B cell (primary cell): ENCODE measurements around the gene OTX2. TPM values are rescaled to one million over a fixed set of nuclear protein-coding genes. Genes with fewer than 3 reads are reported as not detected.

ENCODE experiments used
- ATAC-seq: fragments of 200-7000 bp; cut with Tn5 transposase; one replicate; pipeline ENCODE4 v1.10.0; 2021; ENCODE audit warnings: low read depth, mild to moderate bottlenecking, moderate number of reproducible peaks, moderate library complexity
- CTCF ChIA-PET: fragments of 350-600 bp; sonication (Branson Sonifier 250); formaldehyde crosslinking; loops from one replicate; lab custom pipeline; 2021; ENCODE audit warnings: antibody characterized with exemption, inconsistent platforms; lab: Charles Lee
- POLR2A ChIA-PET: fragments of 350-600 bp; sonication (Branson Sonifier 250); formaldehyde crosslinking; loops from one replicate; lab custom pipeline; 2021; ENCODE audit warnings: antibody characterized with exemption; lab: Charles Lee
- DNase-seq: peaks from one replicate; pipeline ENCODE4 v3.0.0; 2013
- H2AFZ ChIP-seq: 2 replicates; pipeline ENCODE4 v1.6.1; 2012; ENCODE audit warnings: mild to moderate bottlenecking, low read depth, low read length; ENCODE audit not compliant: insufficient read depth, poor library complexity, severe bottlenecking
- H3K27ac ChIP-seq, 2 donors: 1 replicate in 1 of 2; 2 replicates in 1 of 2; pipeline ENCODE4 v1.5.1; 2012 to 2013; ENCODE audit warnings: low read length in 2 of 2, mild to moderate bottlenecking in 2 of 2, moderate library complexity in 1 of 2
- H3K27me3 ChIP-seq, 4 experiments: fragments of 200-600 bp in 1 of 4; sonication (generic) in 1 of 4; replicated peaks in 1 of 4; 1 replicate in 2 of 4; 2 replicates in 2 of 4; pipeline versions ENCODE4 v1.6.1 to v1.7.0; 2013 to 2016; ENCODE audit warnings: low read length in 3 of 4, mild to moderate bottlenecking in 2 of 4, mixed read lengths in 1 of 4, moderate library complexity in 1 of 4; ENCODE audit not compliant: insufficient read depth in 4 of 4, control insufficient read depth in 3 of 4; ENCODE audit errors: control extremely low read depth in 1 of 4
- H3K36me3 ChIP-seq, 2 experiments: replicated peaks in 1 of 2; 1 replicate in 1 of 2; 2 replicates in 1 of 2; pipeline versions ENCODE4 v1.6.1 to v1.7.1; 2013; ENCODE audit warnings: low read length in 1 of 2; ENCODE audit not compliant: insufficient read depth in 2 of 2, control insufficient read depth in 1 of 2; ENCODE audit errors: control extremely low read depth in 1 of 2, extremely low read depth in 1 of 2
- H3K4me1 ChIP-seq, 2 donors: fragments of 200-600 bp in 1 of 2; sonication (generic) in 1 of 2; 1 replicate in 1 of 2; 2 replicates in 1 of 2; pipeline versions ENCODE4 v1.5.1 to v1.6.1; 2013 to 2017; ENCODE audit warnings: low read length in 2 of 2; ENCODE audit not compliant: control insufficient read depth in 2 of 2, insufficient read depth in 2 of 2
- H3K4me2 ChIP-seq: replicated peaks from 2 replicates; pipeline ENCODE3; 2012; ENCODE audit warnings: mild to moderate bottlenecking, low read depth, low read length; ENCODE audit not compliant: poor library complexity, severe bottlenecking
- H3K4me3 ChIP-seq, 5 experiments: fragments of 200-600 bp in 1 of 5; sonication (generic) in 1 of 5; 1 replicate in 3 of 5; 2 replicates in 2 of 5; pipeline versions ENCODE4 v1.5.1 to v1.7.0; 2011 to 2016; ENCODE audit warnings: low read length in 4 of 5, mild to moderate bottlenecking in 4 of 5, low read depth in 2 of 5, control low read depth in 1 of 5, moderate library complexity in 1 of 5; ENCODE audit not compliant: insufficient read depth in 1 of 5; ENCODE audit errors: control extremely low read depth in 1 of 5, extremely low read depth in 1 of 5
- H3K79me2 ChIP-seq: fragments of 200-600 bp; sonication (generic); one replicate; pipeline ENCODE4 v1.6.0; 2016; ENCODE audit warnings: low read length; ENCODE audit not compliant: control insufficient read depth, insufficient read depth
- H3K9ac ChIP-seq: fragments of 200-600 bp; sonication (generic); 2 replicates; pipeline ENCODE4 v1.6.1; 2017; ENCODE audit warnings: mild to moderate bottlenecking, low read length, moderate library complexity
- H3K9me3 ChIP-seq, 3 donors: one replicate each; pipeline versions ENCODE4 v1.6.1 to v1.7.1; 2013; ENCODE audit warnings: low read length in 2 of 3; ENCODE audit not compliant: control insufficient read depth in 2 of 3, insufficient read depth in 1 of 3; ENCODE audit errors: control extremely low read depth in 1 of 3
- H4K20me1 ChIP-seq: 2 replicates; pipeline ENCODE4 v1.6.0; 2012; ENCODE audit warnings: mild to moderate bottlenecking, low read length; ENCODE audit not compliant: insufficient read depth, control insufficient read depth, poor library complexity, severe bottlenecking
- H3K27ac Mint-ChIP-seq: one replicate; pipeline ENCODE4 v1.8.0; 2021; ENCODE audit warnings: mixed read lengths
- H3K27me3 Mint-ChIP-seq: one replicate; pipeline ENCODE4 v1.8.0; 2021; ENCODE audit warnings: mixed read lengths
- H3K4me1 Mint-ChIP-seq: one replicate; pipeline ENCODE4 v1.8.0; 2021; ENCODE audit warnings: mixed read lengths
- H3K4me3 Mint-ChIP-seq: one replicate; pipeline ENCODE4 v1.8.0; 2021; ENCODE audit warnings: mixed read lengths
- H3K9me3 Mint-ChIP-seq: one replicate; pipeline ENCODE4 v1.8.0; 2022; ENCODE audit warnings: mixed read lengths; ENCODE audit not compliant: insufficient read depth
- EZH2 ChIP-seq: IDR thresholded peaks from 2 replicates; pipeline ENCODE4 v1.6.1; 2012; ENCODE audit warnings: borderline replicate concordance, low read depth, mild to moderate bottlenecking, moderate library complexity, low read length; ENCODE audit not compliant: insufficient read depth, poor library complexity, severe bottlenecking
- WGBS: methylation state at CpG from one replicate; pipeline ENCODE4 v1.1.5; 2013; ENCODE audit warnings: missing lambda C conversion rate; ENCODE audit not compliant: insufficient coverage; 5-methylcytosine and 5-hydroxymethylcytosine counted together
- intact Hi-C: fragments of 100-400 bp; cut with micrococcal nuclease; formaldehyde crosslinking; loops from one replicate; pipeline ENCODE4 v1.10.0; 2022
- polyA plus RNA-seq: library from polyadenylated mRNA; depleted of rRNA; stranded (reverse); fragments of >200 nt; gene quantifications from 2 replicates; pipeline ENCODE4 v1.2.3, GENCODE V29; 2012
- total RNA-seq, 2 donors: library from RNA; stranded (reverse); fragments of 120-200 nt in 1 of 2; gene quantifications; 1 replicate in 1 of 2; 2 replicates in 1 of 2; pipeline versions ENCODE4 v1.2.3 to v1.2.4, GENCODE V29; 2013 to 2022
- TF ChIP-seq, protein P1 (sequence below): fragments of 200-600 bp; IDR thresholded peaks from one replicate; pipeline ENCODE4 v1.8.0; 2022; ENCODE audit warnings: antibody characterized with exemption, mild to moderate bottlenecking

OTX2 gene
- total and polyA plus RNA-seq, 2 donors (not counting 1 experiment from before 2014, with no cell fraction given): not detected

DNA sequence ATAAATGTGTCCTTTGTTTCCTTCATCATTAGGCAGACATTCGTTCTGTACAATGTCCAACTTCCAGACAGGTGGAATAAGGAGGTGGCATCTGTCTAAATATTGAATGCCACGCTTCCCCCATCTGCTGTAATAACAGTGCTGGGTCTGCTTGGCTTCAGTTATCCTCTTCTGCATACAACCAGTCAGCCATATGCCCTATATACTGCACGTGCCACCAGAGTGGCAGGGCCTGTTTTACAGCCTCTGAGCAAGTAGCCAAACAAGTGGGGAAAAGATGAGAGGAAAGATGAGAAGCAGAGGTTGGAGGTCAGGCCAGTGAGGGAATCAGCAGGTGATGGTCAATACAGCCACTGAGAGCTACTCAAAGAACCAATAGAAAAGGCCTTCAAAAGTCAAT is 55.4 kb downstream of the OTX2 start:
- ChIA-PET CTCF (no interaction called here), POLR2A (no interaction called here)
- no peaks in the 10 kb centered on the region for H3K27me3 ChIP-seq
- no peak overlapping the region for H3K4me2 ChIP-seq
- H3K27me3 Mint-ChIP-seq: peaks cover 7% of the 10 kb centered on the region
- no peaks in the 10 kb centered on the region for H3K36me3 ChIP-seq
- no peak for DNase-seq
- no peak overlapping the region for H3K4me3 Mint-ChIP-seq
- no peak for ATAC-seq
- WGBS: 60% methylated on average over 1 of the region's 3 CpGs
- no peak overlapping the region for H3K27ac Mint-ChIP-seq
- no peak overlapping the region for H3K9ac ChIP-seq
- no peaks in the 10 kb centered on the region for H3K9me3 Mint-ChIP-seq
- H3K27ac ChIP-seq: no peak overlapping the region
- no peaks in the 10 kb centered on the region for H3K79me2 ChIP-seq
- TF ChIP-seq EZH2: no peak
- TF ChIP-seq, protein P1, sequence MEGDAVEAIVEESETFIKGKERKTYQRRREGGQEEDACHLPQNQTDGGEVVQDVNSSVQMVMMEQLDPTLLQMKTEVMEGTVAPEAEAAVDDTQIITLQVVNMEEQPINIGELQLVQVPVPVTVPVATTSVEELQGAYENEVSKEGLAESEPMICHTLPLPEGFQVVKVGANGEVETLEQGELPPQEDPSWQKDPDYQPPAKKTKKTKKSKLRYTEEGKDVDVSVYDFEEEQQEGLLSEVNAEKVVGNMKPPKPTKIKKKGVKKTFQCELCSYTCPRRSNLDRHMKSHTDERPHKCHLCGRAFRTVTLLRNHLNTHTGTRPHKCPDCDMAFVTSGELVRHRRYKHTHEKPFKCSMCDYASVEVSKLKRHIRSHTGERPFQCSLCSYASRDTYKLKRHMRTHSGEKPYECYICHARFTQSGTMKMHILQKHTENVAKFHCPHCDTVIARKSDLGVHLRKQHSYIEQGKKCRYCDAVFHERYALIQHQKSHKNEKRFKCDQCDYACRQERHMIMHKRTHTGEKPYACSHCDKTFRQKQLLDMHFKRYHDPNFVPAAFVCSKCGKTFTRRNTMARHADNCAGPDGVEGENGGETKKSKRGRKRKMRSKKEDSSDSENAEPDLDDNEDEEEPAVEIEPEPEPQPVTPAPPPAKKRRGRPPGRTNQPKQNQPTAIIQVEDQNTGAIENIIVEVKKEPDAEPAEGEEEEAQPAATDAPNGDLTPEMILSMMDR: no peak
- H2AFZ ChIP-seq: no peak overlapping the region
- no peaks in the 10 kb centered on the region for H4K20me1 ChIP-seq
- H3K9me3 ChIP-seq: no peaks in the 10 kb centered on the region
- no peaks in the 10 kb centered on the region for H3K4me1 Mint-ChIP-seq
- intact Hi-C loops: no loop called here
- H3K4me3 ChIP-seq: no peak overlapping the region
- no peaks in the 10 kb centered on the region for H3K4me1 ChIP-seq

DNA sequence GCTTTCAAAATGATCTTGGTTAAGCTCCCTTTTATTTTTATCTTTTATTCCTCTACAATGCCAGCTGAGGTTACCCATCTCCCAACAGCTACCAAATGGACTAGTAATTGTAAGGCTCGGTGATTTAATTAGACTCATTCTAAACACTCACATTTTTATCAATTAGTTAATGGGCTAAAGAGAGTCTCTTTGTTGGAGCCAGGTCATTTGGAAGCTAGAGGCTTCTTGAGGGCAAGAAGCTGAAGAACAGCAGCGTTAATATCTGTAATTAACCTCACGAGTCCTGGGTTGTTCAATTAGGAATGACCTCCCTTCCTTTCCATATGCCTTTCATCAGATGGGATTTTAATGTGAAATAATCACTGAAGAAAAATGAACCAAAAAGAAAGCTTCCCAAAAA is 56.9 kb downstream of the OTX2 start:
- Histone ChIP-seq H3K9ac (no peak overlapping the region), H3K27me3 (no peaks in the 10 kb centered on the region), H3K79me2 (no peaks in the 10 kb centered on the region), H3K4me3 (no peak overlapping the region), H2AFZ (no peak overlapping the region), H3K9me3 (no peaks in the 10 kb centered on the region), H3K4me1 (no peaks in the 10 kb centered on the region), H4K20me1 (no peaks in the 10 kb centered on the region), H3K27ac (no peak overlapping the region), H3K4me2 (no peak overlapping the region), H3K36me3 (no peaks in the 10 kb centered on the region)
- Mint-ChIP-seq H3K27ac (no peak overlapping the region), H3K27me3 (peaks cover 12% of the 10 kb centered on the region), H3K9me3 (no peaks in the 10 kb centered on the region), H3K4me1 (no peaks in the 10 kb centered on the region), H3K4me3 (no peak overlapping the region)
- no peak for TF ChIP-seq EZH2
- TF ChIP-seq, protein P1: no peak
- intact Hi-C loops: no loop called here
- no peak for DNase-seq
- CTCF ChIA-PET: interaction anchor here (1.1 kb wide), 1 partner anchor 89 kb away, joined by 3 read pairs; no protein-coding TSS in a partner anchor
- ATAC-seq: no peak
- POLR2A ChIA-PET: no interaction called here
- no CpG with 5 or more reads among the region's 3 CpGs for WGBS
